Measurements from ENCODE around the gene SCIN.

The SCIN gene

GRCh38 chr7:12578930-12579640 is 8.6 kb downstream of the SCIN start:
- no peak for TF ChIP-seq CTCF (IDR thresholded peaks at IDR 0.05; ENCODE audit: borderline replicate concordance, control extremely low read depth, extremely low read depth, insufficient read depth, missing control alignments)
- DNase-seq (ENCODE audit: low spot score) = no peak
- in situ Hi-C loops (cut with MboI; ENCODE audit: low sequenced_read_pairs, unreplicated experiment) = no loop called here

- in situ Hi-C loops (cut with MboI; ENCODE audit: low sequenced_read_pairs, unreplicated experiment) = no loop called here
- DNase-seq (ENCODE audit: low spot score) = no peak
- no peak for TF ChIP-seq CTCF (IDR thresholded peaks at IDR 0.05; ENCODE audit: borderline replicate concordance, control extremely low read depth, extremely low read depth, insufficient read depth, missing control alignments)
Measured at GRCh38 chr7:12581897-12582296, 11.4 kb downstream of the SCIN start.

- no peak for TF ChIP-seq CTCF (IDR thresholded peaks at IDR 0.05; ENCODE audit: borderline replicate concordance, control extremely low read depth, extremely low read depth, insufficient read depth, missing control alignments)
- DNase-seq (ENCODE audit: low spot score) = no peak
- in situ Hi-C loops (cut with MboI; ENCODE audit: low sequenced_read_pairs, unreplicated experiment) = no loop called here
Measured at GRCh38 chr7:12582362-12582761, 11.8 kb downstream of the SCIN start.

GRCh38 chr7:12583176-12583575 is 12.7 kb downstream of the SCIN start:
- no peak for DNase-seq (ENCODE audit: low spot score)
- in situ Hi-C loops (cut with MboI; ENCODE audit: low sequenced_read_pairs, unreplicated experiment) = no loop called here
- TF ChIP-seq CTCF (IDR thresholded peaks at IDR 0.05; ENCODE audit: borderline replicate concordance, control extremely low read depth, extremely low read depth, insufficient read depth, missing control alignments) = no peak

GRCh38 chr7:12583922-12584321 is 13.4 kb downstream of the SCIN start:
- no peak for DNase-seq (ENCODE audit: low spot score)
- no peak for TF ChIP-seq CTCF (IDR thresholded peaks at IDR 0.05; ENCODE audit: borderline replicate concordance, control extremely low read depth, extremely low read depth, insufficient read depth, missing control alignments)
- in situ Hi-C loops (cut with MboI; ENCODE audit: low sequenced_read_pairs, unreplicated experiment) = no loop called here

- in situ Hi-C loops (cut with MboI; ENCODE audit: low sequenced_read_pairs, unreplicated experiment) = no loop called here
- no peak for TF ChIP-seq CTCF (IDR thresholded peaks at IDR 0.05; ENCODE audit: borderline replicate concordance, control extremely low read depth, extremely low read depth, insufficient read depth, missing control alignments)
- DNase-seq (ENCODE audit: low spot score) = peak; percentile 18
Measured at GRCh38 chr7:12584930-12585329, 14.4 kb downstream of the SCIN start.
